HEK293 (cell line): ENCODE results near the gene FSTL3.

ENCODE experiments used
- KLF17 ChIP-seq: fragments of 450-650 bp; formaldehyde crosslinking; IDR thresholded peaks from 2 replicates; pipeline ENCODE4 v1.5.1; 2016; ENCODE audit warnings: missing biosample characterization, missing genetic modification characterization
- KLF9 ChIP-seq: fragments of 450-650 bp; formaldehyde crosslinking; IDR thresholded peaks from 2 replicates; pipeline ENCODE4 v1.5.1; 2016; ENCODE audit warnings: missing biosample characterization, missing genetic modification characterization, low read depth
- PRDM2 ChIP-seq: fragments of 450-650 bp; formaldehyde crosslinking; IDR thresholded peaks from 2 replicates; pipeline ENCODE4 v1.5.1; 2016; ENCODE audit warnings: missing biosample characterization, missing genetic modification characterization, borderline replicate concordance
- SETDB1 ChIP-seq: IDR thresholded peaks from one replicate; pipeline ENCODE4 v1.6.1; 2017; ENCODE audit warnings: mild to moderate bottlenecking, low read length, moderate library complexity, mixed read lengths; ENCODE audit not compliant: insufficient read length
- WT1 ChIP-seq: fragments of 450-650 bp; formaldehyde crosslinking; IDR thresholded peaks from 2 replicates; pipeline ENCODE4 v1.5.1; 2016; ENCODE audit warnings: missing biosample characterization, missing genetic modification characterization
- ZBTB48 ChIP-seq: fragments of 450-650 bp; formaldehyde crosslinking; IDR thresholded peaks from 2 replicates; pipeline ENCODE4 v1.5.1; 2016; ENCODE audit warnings: missing biosample characterization, missing genetic modification characterization
- ZNF114 ChIP-seq: fragments of 450-650 bp; formaldehyde crosslinking; IDR thresholded peaks from 2 replicates; pipeline ENCODE4 v1.5.0; 2017; ENCODE audit warnings: missing biosample characterization, missing genetic modification characterization
- ZNF16 ChIP-seq: fragments of 450-650 bp; formaldehyde crosslinking; IDR thresholded peaks from 2 replicates; pipeline ENCODE4 v1.5.1; 2016; ENCODE audit warnings: low read depth, missing biosample characterization, missing genetic modification characterization
- ZNF174 ChIP-seq: fragments of 450-650 bp; formaldehyde crosslinking; IDR thresholded peaks from 2 replicates; pipeline ENCODE4 v1.5.0; 2017; ENCODE audit warnings: missing biosample characterization, mild to moderate bottlenecking, missing genetic modification characterization
- ZNF18 ChIP-seq: fragments of 450-650 bp; formaldehyde crosslinking; IDR thresholded peaks from 2 replicates; pipeline ENCODE4 v1.5.1; 2016; ENCODE audit warnings: missing biosample characterization, missing genetic modification characterization
- ZNF239 ChIP-seq: fragments of 450-650 bp; formaldehyde crosslinking; IDR thresholded peaks from 2 replicates; pipeline ENCODE4 v1.5.1; 2016; ENCODE audit warnings: missing biosample characterization, missing genetic modification characterization
- ZNF302 ChIP-seq: fragments of 450-650 bp; formaldehyde crosslinking; IDR thresholded peaks from 2 replicates; pipeline ENCODE4 v1.5.1; 2016; ENCODE audit warnings: missing biosample characterization, missing genetic modification characterization, low read depth
- ZNF37A ChIP-seq: fragments of 450-650 bp; IDR thresholded peaks from 2 replicates; pipeline ENCODE4 v1.5.1; 2018; ENCODE audit warnings: missing biosample characterization, missing genetic modification characterization
- ZNF433 ChIP-seq: fragments of 450-650 bp; formaldehyde crosslinking; IDR thresholded peaks from 2 replicates; pipeline ENCODE4 v1.5.1; 2016; ENCODE audit warnings: missing biosample characterization, missing genetic modification characterization, low read depth
- ZNF544 ChIP-seq: fragments of 450-650 bp; formaldehyde crosslinking; IDR thresholded peaks from 2 replicates; pipeline ENCODE4 v1.5.0; 2017; ENCODE audit warnings: missing biosample characterization, missing genetic modification characterization
- ZNF561 ChIP-seq: fragments of 450-650 bp; IDR thresholded peaks from 2 replicates; pipeline ENCODE4 v1.5.1; 2018; ENCODE audit warnings: missing biosample characterization, missing genetic modification characterization, borderline replicate concordance
- ZNF639 ChIP-seq: fragments of 450-650 bp; formaldehyde crosslinking; IDR thresholded peaks from 2 replicates; pipeline ENCODE4 v1.5.1; 2016; ENCODE audit warnings: missing biosample characterization, missing genetic modification characterization
- TF ChIP-seq, protein P1 (sequence below): fragments of 450-650 bp; formaldehyde crosslinking; IDR thresholded peaks from 2 replicates; pipeline ENCODE4 v1.5.1; 2016; ENCODE audit warnings: missing biosample characterization, missing genetic modification characterization
- TF ChIP-seq, protein P2 (sequence below): fragments of 450-650 bp; formaldehyde crosslinking; IDR thresholded peaks from 2 replicates; pipeline ENCODE4 v1.5.1; 2016; ENCODE audit warnings: missing biosample characterization, missing genetic modification characterization
- TF ChIP-seq, protein P3 (sequence below): fragments of 450-650 bp; IDR thresholded peaks from 2 replicates; pipeline ENCODE4 v1.5.1; 2018; ENCODE audit warnings: missing biosample characterization, missing genetic modification characterization

Gene FSTL3

DNA sequence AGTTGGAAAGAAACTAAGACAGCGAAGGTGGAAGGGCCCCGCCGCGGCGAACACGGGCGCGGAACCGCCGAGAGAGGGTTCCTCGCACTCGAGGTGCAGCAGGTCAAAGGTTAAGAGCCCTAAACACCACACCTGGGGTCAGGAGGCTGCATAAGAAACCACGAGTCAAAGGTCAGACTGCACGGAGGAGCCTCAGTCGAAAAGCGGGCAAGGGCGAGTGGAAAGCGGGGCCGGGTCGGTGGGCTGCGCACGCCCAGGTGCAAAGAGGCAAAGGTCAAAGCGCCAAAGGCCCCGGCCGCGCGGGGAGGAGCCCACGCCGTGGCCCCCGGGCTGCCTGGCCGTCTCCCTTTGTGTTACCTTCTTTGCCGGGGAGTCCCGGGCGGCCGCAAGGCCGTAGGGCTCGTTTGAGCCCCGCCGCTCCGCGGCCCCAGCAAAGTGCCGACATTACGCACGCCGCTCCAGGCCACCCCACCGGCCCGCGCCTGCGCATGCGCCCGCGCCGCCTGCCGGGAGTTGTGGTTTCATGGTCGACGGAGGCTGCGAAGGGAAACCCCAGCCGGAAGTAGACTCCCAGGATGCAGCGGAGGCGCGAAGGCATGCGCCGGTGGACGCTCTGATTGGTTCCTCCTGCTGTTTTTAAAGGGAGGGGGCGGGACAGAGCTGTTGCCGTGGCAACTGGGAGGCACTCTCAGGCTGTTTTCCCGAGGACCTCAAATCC, 43.0 kb upstream of the FSTL3 start, which contains the start of gene POLRMT (continued):
- no peak for TF ChIP-seq PRDM2 (tag by site-specific recombination)
- no peak for TF ChIP-seq ZNF239
- TF ChIP-seq ZBTB48 (tag by site-specific recombination): 0 out of 2 replicates have a peak, but pooled peaks have one; percentile 24
- TF ChIP-seq SETDB1: no peak
- TF ChIP-seq WT1 (tag by site-specific recombination): no peak
- TF ChIP-seq, protein P1, sequence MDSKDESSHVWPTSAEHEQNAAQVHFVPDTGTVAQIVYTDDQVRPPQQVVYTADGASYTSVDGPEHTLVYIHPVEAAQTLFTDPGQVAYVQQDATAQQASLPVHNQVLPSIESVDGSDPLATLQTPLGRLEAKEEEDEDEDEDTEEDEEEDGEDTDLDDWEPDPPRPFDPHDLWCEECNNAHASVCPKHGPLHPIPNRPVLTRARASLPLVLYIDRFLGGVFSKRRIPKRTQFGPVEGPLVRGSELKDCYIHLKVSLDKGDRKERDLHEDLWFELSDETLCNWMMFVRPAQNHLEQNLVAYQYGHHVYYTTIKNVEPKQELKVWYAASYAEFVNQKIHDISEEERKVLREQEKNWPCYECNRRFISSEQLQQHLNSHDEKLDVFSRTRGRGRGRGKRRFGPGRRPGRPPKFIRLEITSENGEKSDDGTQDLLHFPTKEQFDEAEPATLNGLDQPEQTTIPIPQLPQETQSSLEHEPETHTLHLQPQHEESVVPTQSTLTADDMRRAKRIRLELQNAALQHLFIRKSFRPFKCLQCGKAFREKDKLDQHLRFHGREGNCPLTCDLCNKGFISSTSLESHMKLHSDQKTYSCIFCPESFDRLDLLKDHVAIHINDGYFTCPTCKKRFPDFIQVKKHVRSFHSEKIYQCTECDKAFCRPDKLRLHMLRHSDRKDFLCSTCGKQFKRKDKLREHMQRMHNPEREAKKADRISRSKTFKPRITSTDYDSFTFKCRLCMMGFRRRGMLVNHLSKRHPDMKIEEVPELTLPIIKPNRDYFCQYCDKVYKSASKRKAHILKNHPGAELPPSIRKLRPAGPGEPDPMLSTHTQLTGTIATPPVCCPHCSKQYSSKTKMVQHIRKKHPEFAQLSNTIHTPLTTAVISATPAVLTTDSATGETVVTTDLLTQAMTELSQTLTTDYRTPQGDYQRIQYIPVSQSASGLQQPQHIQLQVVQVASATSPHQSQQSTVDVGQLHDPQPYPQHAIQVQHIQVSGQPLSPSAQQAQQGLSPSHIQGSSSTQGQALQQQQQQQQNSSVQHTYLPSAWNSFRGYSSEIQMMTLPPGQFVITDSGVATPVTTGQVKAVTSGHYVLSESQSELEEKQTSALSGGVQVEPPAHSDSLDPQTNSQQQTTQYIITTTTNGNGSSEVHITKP: no peak
- TF ChIP-seq, protein P2, sequence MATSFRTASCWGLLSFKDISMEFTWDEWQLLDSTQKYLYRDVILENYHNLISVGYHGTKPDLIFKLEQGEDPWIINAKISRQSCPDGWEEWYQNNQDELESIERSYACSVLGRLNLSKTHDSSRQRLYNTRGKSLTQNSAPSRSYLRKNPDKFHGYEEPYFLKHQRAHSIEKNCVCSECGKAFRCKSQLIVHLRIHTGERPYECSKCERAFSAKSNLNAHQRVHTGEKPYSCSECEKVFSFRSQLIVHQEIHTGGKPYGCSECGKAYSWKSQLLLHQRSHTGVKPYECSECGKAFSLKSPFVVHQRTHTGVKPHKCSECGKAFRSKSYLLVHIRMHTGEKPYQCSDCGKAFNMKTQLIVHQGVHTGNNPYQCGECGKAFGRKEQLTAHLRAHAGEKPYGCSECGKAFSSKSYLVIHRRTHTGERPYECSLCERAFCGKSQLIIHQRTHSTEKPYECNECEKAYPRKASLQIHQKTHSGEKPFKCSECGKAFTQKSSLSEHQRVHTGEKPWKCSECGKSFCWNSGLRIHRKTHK: no peak
- TF ChIP-seq, protein P3, sequence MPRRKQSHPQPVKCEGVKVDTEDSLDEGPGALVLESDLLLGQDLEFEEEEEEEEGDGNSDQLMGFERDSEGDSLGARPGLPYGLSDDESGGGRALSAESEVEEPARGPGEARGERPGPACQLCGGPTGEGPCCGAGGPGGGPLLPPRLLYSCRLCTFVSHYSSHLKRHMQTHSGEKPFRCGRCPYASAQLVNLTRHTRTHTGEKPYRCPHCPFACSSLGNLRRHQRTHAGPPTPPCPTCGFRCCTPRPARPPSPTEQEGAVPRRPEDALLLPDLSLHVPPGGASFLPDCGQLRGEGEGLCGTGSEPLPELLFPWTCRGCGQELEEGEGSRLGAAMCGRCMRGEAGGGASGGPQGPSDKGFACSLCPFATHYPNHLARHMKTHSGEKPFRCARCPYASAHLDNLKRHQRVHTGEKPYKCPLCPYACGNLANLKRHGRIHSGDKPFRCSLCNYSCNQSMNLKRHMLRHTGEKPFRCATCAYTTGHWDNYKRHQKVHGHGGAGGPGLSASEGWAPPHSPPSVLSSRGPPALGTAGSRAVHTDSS (tag by site-specific recombination): no peak
- TF ChIP-seq ZNF302: no peak
- TF ChIP-seq ZNF639 (tag by site-specific recombination): no peak
- TF ChIP-seq ZNF114 (tag by site-specific recombination): no peak
- no peak for TF ChIP-seq ZNF174 (tag by site-specific recombination)
- TF ChIP-seq ZNF16 (tag by site-specific recombination): no peak
- TF ChIP-seq ZNF544 (tag by site-specific recombination): no peak
- no peak for TF ChIP-seq KLF9 (tag by site-specific recombination)
- no peak for TF ChIP-seq ZNF37A (tag by site-specific recombination)
- TF ChIP-seq ZNF18 (tag by site-specific recombination): no peak
- no peak for TF ChIP-seq ZNF433
- TF ChIP-seq KLF17 (tag by site-specific recombination): no peak
- TF ChIP-seq ZNF561 (tag by site-specific recombination): no peak
